ENCODE measurements around the gene SLIT3.

The SLIT3 gene

GRCh38 chr5:168946363-168946762 lies 354.6 kb downstream of the SLIT3 start:
- H3K4me3 Mint-ChIP-seq = no peak overlapping the region
- intact Hi-C loops (cut with micrococcal nuclease) = loop anchor here (2.0 kb wide), 1 partner anchor 198 kb away; no protein-coding TSS in a partner anchor
- H3K27me3 Mint-ChIP-seq = no peaks in the 10 kb centered on the region
- H3K4me1 Mint-ChIP-seq (ENCODE audit: low read depth) = no peaks in the 10 kb centered on the region
- no peaks in the 10 kb centered on the region for H3K36me3 Mint-ChIP-seq (ENCODE audit: low read depth)
- H3K9me3 Mint-ChIP-seq = no peaks in the 10 kb centered on the region
- H3K27ac Mint-ChIP-seq = no peak overlapping the region

DNA sequence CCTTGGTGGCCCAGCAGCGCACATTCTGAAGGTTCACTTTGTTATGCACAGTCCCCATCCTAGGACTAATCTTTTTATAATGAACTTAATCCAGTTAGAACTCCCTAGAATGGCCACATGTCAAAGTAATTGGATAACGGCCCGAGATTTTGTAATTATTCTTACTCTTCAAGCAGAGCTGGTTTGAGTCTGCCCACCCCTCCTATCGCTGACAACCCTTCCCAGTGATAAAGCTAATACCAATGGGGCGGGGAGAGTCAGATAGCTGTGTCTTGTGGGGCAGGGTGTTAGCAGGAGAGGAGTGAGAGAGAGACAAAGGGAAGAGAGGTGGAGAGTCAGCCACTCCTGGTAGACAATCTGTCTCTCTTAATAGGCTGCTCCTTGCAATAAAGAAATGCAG lies 356.9 kb downstream of the SLIT3 start:
- Mint-ChIP-seq H3K4me1 (ENCODE audit: low read depth) (peaks cover 14% of the 10 kb centered on the region), H3K36me3 (ENCODE audit: low read depth) (no peaks in the 10 kb centered on the region), H3K9me3 (no peaks in the 10 kb centered on the region), H3K27ac (no peak overlapping the region), H3K4me3 (no peak overlapping the region), H3K27me3 (peaks cover 1% of the 10 kb centered on the region)
- intact Hi-C loops (cut with micrococcal nuclease) = no loop called here

GRCh38 chr5:168943091-168943884 lies 357.7 kb downstream of the SLIT3 start:
- Mint-ChIP-seq H3K36me3 (ENCODE audit: low read depth) (no peaks in the 10 kb centered on the region), H3K27me3 (peaks cover 1% of the 10 kb centered on the region), H3K4me1 (ENCODE audit: low read depth) (peaks cover 17% of the 10 kb centered on the region), H3K4me3 (no peak overlapping the region), H3K9me3 (no peaks in the 10 kb centered on the region), H3K27ac (no peak overlapping the region)
- intact Hi-C loops (cut with micrococcal nuclease) = no loop called here

GRCh38 chr5:168941901-168942300 lies 359.0 kb downstream of the SLIT3 start:
- Mint-ChIP-seq H3K4me3 (no peak overlapping the region), H3K27ac (no peak overlapping the region), H3K27me3 (peaks cover 4% of the 10 kb centered on the region), H3K9me3 (no peaks in the 10 kb centered on the region), H3K4me1 (ENCODE audit: low read depth) (peaks cover 17% of the 10 kb centered on the region), H3K36me3 (ENCODE audit: low read depth) (no peaks in the 10 kb centered on the region)
- intact Hi-C loops (cut with micrococcal nuclease) = no loop called here

DNA sequence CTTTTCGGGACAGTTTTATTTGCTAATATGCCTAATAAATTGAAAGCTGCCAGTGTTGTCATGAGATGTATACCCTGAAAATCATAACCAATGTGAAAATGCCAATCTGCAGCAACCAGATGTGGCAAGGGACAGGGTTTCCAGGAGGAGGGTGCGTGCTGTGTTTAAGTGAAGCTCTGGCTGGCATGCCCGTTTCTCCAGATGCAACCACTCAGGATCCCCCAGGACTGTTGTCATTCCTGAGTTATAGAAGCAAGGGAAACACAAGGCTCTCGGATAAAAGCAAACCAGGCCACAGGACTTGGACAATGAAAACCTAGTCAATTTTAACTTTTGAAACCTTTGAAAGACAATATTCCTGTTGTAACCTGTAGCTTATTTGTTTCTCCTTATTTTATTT lies 360.2 kb downstream of the SLIT3 start:
- intact Hi-C loops (cut with micrococcal nuclease) = no loop called here
- no peak overlapping the region for H3K4me3 Mint-ChIP-seq
- H3K36me3 Mint-ChIP-seq (ENCODE audit: low read depth) = no peaks in the 10 kb centered on the region
- peaks cover 17% of the 10 kb centered on the region for H3K4me1 Mint-ChIP-seq (ENCODE audit: low read depth)
- peaks cover 6% of the 10 kb centered on the region for H3K27me3 Mint-ChIP-seq
- H3K27ac Mint-ChIP-seq = peak overlapping the region; percentile 46
- no peaks in the 10 kb centered on the region for H3K9me3 Mint-ChIP-seq

- no peak overlapping the region for H3K4me3 Mint-ChIP-seq
- intact Hi-C loops (cut with micrococcal nuclease) = no loop called here
- peaks cover 6% of the 10 kb centered on the region for H3K27me3 Mint-ChIP-seq
- H3K27ac Mint-ChIP-seq = peak overlapping the region; percentile 63
- H3K9me3 Mint-ChIP-seq = no peaks in the 10 kb centered on the region
- no peaks in the 10 kb centered on the region for H3K36me3 Mint-ChIP-seq (ENCODE audit: low read depth)
- peaks cover 17% of the 10 kb centered on the region for H3K4me1 Mint-ChIP-seq (ENCODE audit: low read depth)
These were observed 360.9 kb downstream of the SLIT3 start for GRCh38 chr5:168939887-168940544.

- H3K9me3 Mint-ChIP-seq = no peaks in the 10 kb centered on the region
- H3K4me3 Mint-ChIP-seq = no peak overlapping the region
- no peaks in the 10 kb centered on the region for H3K36me3 Mint-ChIP-seq (ENCODE audit: low read depth)
- peak overlapping the region; percentile 63 for H3K27ac Mint-ChIP-seq
- H3K4me1 Mint-ChIP-seq (ENCODE audit: low read depth) = peaks cover 17% of the 10 kb centered on the region
- intact Hi-C loops (cut with micrococcal nuclease) = no loop called here
- H3K27me3 Mint-ChIP-seq = peaks cover 6% of the 10 kb centered on the region
These were observed 361.7 kb downstream of the SLIT3 start for GRCh38 chr5:168939156-168939800.

DNA sequence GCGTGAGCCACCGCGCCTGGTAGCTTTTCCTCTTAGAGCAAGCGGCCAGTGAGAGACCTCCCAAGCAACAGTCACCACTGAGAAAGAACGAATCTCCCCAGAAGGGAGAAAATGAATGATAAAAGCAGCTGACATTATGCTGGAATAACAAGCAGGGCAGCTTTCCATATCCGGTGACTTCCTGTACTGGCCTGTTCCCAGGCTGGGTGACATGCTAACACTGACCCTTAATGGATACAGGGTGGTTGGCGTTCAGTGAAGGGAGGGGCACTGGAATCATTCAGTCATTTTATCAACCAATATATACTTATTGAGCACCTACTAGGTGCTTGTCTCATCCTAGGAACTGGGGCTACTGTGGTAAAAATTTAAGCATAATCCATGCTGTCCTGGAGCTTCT lies 364.4 kb downstream of the SLIT3 start:
- no peaks in the 10 kb centered on the region for H3K9me3 Mint-ChIP-seq
- no peaks in the 10 kb centered on the region for H3K36me3 Mint-ChIP-seq (ENCODE audit: low read depth)
- peaks cover 26% of the 10 kb centered on the region for H3K4me1 Mint-ChIP-seq (ENCODE audit: low read depth)
- intact Hi-C loops (cut with micrococcal nuclease) = no loop called here
- H3K27ac Mint-ChIP-seq = no peak overlapping the region
- no peak overlapping the region for H3K4me3 Mint-ChIP-seq
- peaks cover 10% of the 10 kb centered on the region for H3K27me3 Mint-ChIP-seq

- no peak overlapping the region for H3K27ac Mint-ChIP-seq
- no peaks in the 10 kb centered on the region for H3K36me3 Mint-ChIP-seq (ENCODE audit: low read depth)
- no peaks in the 10 kb centered on the region for H3K9me3 Mint-ChIP-seq
- peaks cover 9% of the 10 kb centered on the region for H3K27me3 Mint-ChIP-seq
- intact Hi-C loops (cut with micrococcal nuclease) = no loop called here
- no peak overlapping the region for H3K4me3 Mint-ChIP-seq
- H3K4me1 Mint-ChIP-seq (ENCODE audit: low read depth) = peaks cover 25% of the 10 kb centered on the region
These were observed 365.8 kb downstream of the SLIT3 start for GRCh38 chr5:168935183-168935582.

DNA sequence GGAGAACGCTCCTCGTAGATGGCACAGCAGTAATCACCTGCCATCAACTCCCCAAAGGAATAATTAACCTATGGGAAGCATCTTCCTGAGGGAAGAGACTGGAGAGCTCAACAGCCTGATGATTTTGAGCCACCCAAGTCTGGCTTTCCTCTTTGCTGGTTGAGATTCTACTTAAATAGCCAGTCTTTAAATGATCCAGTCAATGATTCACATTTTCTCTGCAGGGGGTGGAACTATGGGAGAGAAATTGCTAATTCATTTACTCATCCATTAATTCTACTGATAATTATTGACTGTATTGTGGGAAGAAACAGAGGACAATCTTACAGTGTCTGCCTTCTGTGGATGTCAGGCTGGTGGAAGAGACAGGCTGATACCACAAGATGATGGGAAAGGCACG lies 366.8 kb downstream of the SLIT3 start:
- peaks cover 9% of the 10 kb centered on the region for H3K27me3 Mint-ChIP-seq
- H3K36me3 Mint-ChIP-seq (ENCODE audit: low read depth) = no peaks in the 10 kb centered on the region
- no peak overlapping the region for H3K27ac Mint-ChIP-seq
- no peak overlapping the region for H3K4me3 Mint-ChIP-seq
- H3K9me3 Mint-ChIP-seq = no peaks in the 10 kb centered on the region
- intact Hi-C loops (cut with micrococcal nuclease) = no loop called here
- H3K4me1 Mint-ChIP-seq (ENCODE audit: low read depth) = peaks cover 18% of the 10 kb centered on the region

DNA sequence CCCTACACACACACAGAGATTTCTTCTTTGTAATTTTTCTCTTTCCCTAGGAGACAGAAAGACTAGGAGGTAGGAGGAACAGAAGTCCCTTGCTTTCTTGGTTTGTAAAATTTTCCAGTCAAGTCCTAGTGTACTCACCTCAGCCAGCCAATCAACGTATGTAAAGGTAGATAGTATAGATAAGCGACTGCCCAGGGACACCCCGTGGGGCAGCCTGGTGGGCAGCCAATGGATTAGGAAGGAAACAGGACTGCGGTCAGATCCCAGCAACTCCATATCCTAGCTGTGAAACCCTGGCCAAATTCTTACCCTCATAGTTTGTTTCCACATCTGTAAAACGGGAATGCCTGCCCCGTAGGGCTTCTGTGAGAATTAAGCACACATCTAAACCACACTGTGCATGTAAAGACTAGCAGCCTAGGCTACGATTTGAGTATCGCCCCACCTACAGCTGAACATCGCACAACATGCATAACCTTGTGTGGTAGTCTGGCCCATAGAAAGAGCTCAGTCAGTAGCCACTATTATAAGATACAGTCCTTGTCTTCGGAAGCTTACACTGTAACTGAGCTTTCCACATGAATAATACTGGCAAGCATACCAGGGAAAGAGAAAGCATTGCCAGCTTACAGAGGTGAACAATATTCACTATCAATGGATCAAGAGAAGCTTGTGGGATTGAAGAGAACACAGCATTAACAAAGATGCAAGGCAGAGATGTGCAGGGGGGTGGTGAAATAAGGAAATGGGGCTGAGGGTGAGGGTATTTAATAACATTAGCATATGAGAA lies 368.3 kb downstream of the SLIT3 start:
- H3K27ac Mint-ChIP-seq = no peak overlapping the region
- H3K27me3 Mint-ChIP-seq = peaks cover 9% of the 10 kb centered on the region
- H3K4me3 Mint-ChIP-seq = no peak overlapping the region
- intact Hi-C loops (cut with micrococcal nuclease) = no loop called here
- H3K36me3 Mint-ChIP-seq (ENCODE audit: low read depth) = no peaks in the 10 kb centered on the region
- peaks cover 13% of the 10 kb centered on the region for H3K4me1 Mint-ChIP-seq (ENCODE audit: low read depth)
- H3K9me3 Mint-ChIP-seq = no peaks in the 10 kb centered on the region

GRCh38 chr5:168931638-168932345 lies 369.1 kb downstream of the SLIT3 start:
- Mint-ChIP-seq H3K27ac (no peak overlapping the region), H3K27me3 (peaks cover 5% of the 10 kb centered on the region), H3K4me3 (no peak overlapping the region), H3K9me3 (no peaks in the 10 kb centered on the region), H3K4me1 (ENCODE audit: low read depth) (peaks cover 13% of the 10 kb centered on the region), H3K36me3 (ENCODE audit: low read depth) (no peaks in the 10 kb centered on the region)
- intact Hi-C loops (cut with micrococcal nuclease) = no loop called here

- no peaks in the 10 kb centered on the region for H3K9me3 Mint-ChIP-seq
- no peak overlapping the region for H3K4me3 Mint-ChIP-seq
- peaks cover 13% of the 10 kb centered on the region for H3K4me1 Mint-ChIP-seq (ENCODE audit: low read depth)
- H3K36me3 Mint-ChIP-seq (ENCODE audit: low read depth) = no peaks in the 10 kb centered on the region
- intact Hi-C loops (cut with micrococcal nuclease) = no loop called here
- H3K27ac Mint-ChIP-seq = no peak overlapping the region
- peaks cover 10% of the 10 kb centered on the region for H3K27me3 Mint-ChIP-seq
These were observed 371.3 kb downstream of the SLIT3 start for GRCh38 chr5:168929656-168930055.
